RWPE2 (cell line): Measurements from ENCODE around the gene HOXA9.

Experiments
- ATAC-seq: fragments of 200-7000 bp; cut with Tn5 transposase; 3 replicates; pipeline ENCODE4 v1.9.1; 2021; ENCODE audit warnings: low read depth
- DNase-seq: peaks from one replicate; pipeline ENCODE4 v3.0.0-alpha.2; 2020; ENCODE audit warnings: low spot score
- H3K27ac ChIP-seq: fragments of 450-650 bp; 2 replicates; pipeline ENCODE4 v1.5.1; 2017; ENCODE audit warnings: mild to moderate bottlenecking; ENCODE audit not compliant: poor library complexity, severe bottlenecking
- H3K27me3 ChIP-seq: fragments of 250-450 bp; sonication (Bioruptor Pico); 2 replicates; pipeline ENCODE4 v1.5.1; 2021; ENCODE audit warnings: mild to moderate bottlenecking, moderate library complexity; ENCODE audit not compliant: insufficient read depth, poor library complexity, severe bottlenecking
- H3K36me3 ChIP-seq: fragments of 250-450 bp; sonication (Bioruptor Pico); 2 replicates; pipeline ENCODE4 v1.5.1; 2020; ENCODE audit warnings: low read depth, mild to moderate bottlenecking, moderate library complexity
- H3K4me1 ChIP-seq: fragments of 250-450 bp; sonication (Bioruptor Pico); 2 replicates; pipeline ENCODE4 v1.5.1; 2021; ENCODE audit warnings: mild to moderate bottlenecking, moderate library complexity; ENCODE audit not compliant: insufficient read depth, poor library complexity, severe bottlenecking
- H3K4me3 ChIP-seq: fragments of 250-450 bp; sonication (Bioruptor Pico); 2 replicates; pipeline ENCODE4 v1.5.1; 2021; ENCODE audit warnings: mild to moderate bottlenecking, moderate library complexity; ENCODE audit not compliant: severe bottlenecking
- H3K9me3 ChIP-seq: fragments of 250-450 bp; sonication (Bioruptor Pico); 2 replicates; pipeline ENCODE4 v1.5.1; 2021; ENCODE audit warnings: mild to moderate bottlenecking, moderate library complexity; ENCODE audit not compliant: severe bottlenecking
- CTCF ChIP-seq: fragments of 450-650 bp; IDR thresholded peaks from one replicate; pipeline ENCODE4 v1.5.1; 2017; ENCODE audit warnings: mild to moderate bottlenecking, moderate library complexity; ENCODE audit not compliant: poor library complexity, severe bottlenecking

The HOXA9 gene

GRCh38 chr7:27115221-27116026 is 49.9 kb downstream of the HOXA9 start:
- Histone ChIP-seq H3K36me3 (no peaks in the 10 kb centered on the region; the same call in 1 of the 2 replicates), H3K4me3 (peak overlapping the region; percentile 21), H3K27me3 (no peaks in the 10 kb centered on the region), H3K9me3 (no peaks in the 10 kb centered on the region), H3K4me1 (peaks cover 29% of the 10 kb centered on the region), H3K27ac (peak overlapping the region; percentile 86)
- no peak for DNase-seq
- ATAC-seq: peak; percentile 39
- TF ChIP-seq CTCF: no peak

- no peaks in the 10 kb centered on the region for H3K27me3 ChIP-seq
- DNase-seq: no peak
- H3K4me3 ChIP-seq: peak overlapping the region; percentile 21
- H3K36me3 ChIP-seq: no peaks in the 10 kb centered on the region; the same call in 1 of the 2 replicates
- TF ChIP-seq CTCF: no peak
- no peaks in the 10 kb centered on the region for H3K9me3 ChIP-seq
- H3K27ac ChIP-seq: peak overlapping the region; percentile 86
- ATAC-seq: no peak
- H3K4me1 ChIP-seq: peaks cover 29% of the 10 kb centered on the region
Measured at GRCh38 chr7:27114881-27115220, 50.5 kb downstream of the HOXA9 start.

- peak overlapping the region; percentile 86 for H3K27ac ChIP-seq
- no peak for DNase-seq
- TF ChIP-seq CTCF: no peak
- peaks cover 29% of the 10 kb centered on the region for H3K4me1 ChIP-seq
- peak; percentile 2; the same call in 1 of the 3 replicates for ATAC-seq
- H3K27me3 ChIP-seq: no peaks in the 10 kb centered on the region
- peak overlapping the region; percentile 28 for H3K4me3 ChIP-seq
- no peaks in the 10 kb centered on the region for H3K9me3 ChIP-seq
- no peaks in the 10 kb centered on the region; the same call in 1 of the 2 replicates for H3K36me3 ChIP-seq
Measured at GRCh38 chr7:27113991-27114769, 51.2 kb downstream of the HOXA9 start.

- peak; percentile 43 for ATAC-seq
Measured at GRCh38 chr7:27112955-27113949, 52.1 kb downstream of the HOXA9 start.

More at GRCh38 chr7:27112955-27113949, 52.1 kb downstream of the HOXA9 start:
- no peaks in the 10 kb centered on the region; the same call in 1 of the 2 replicates for H3K36me3 ChIP-seq
- H3K9me3 ChIP-seq: no peaks in the 10 kb centered on the region
- H3K27me3 ChIP-seq: no peaks in the 10 kb centered on the region
- no peak for DNase-seq
- H3K4me1 ChIP-seq: peaks cover 29% of the 10 kb centered on the region
- TF ChIP-seq CTCF: no peak
- H3K4me3 ChIP-seq: peak overlapping the region; percentile 76
- peak overlapping the region; percentile 86 for H3K27ac ChIP-seq
